ENCODE results near the gene LRRC7. TPM values are rescaled to one million over a fixed set of nuclear protein-coding genes. Genes with fewer than 3 reads are reported as not detected.

LRRC7 gene
- total RNA-seq, 3 donors from 2014 or later: not detected

DNA sequence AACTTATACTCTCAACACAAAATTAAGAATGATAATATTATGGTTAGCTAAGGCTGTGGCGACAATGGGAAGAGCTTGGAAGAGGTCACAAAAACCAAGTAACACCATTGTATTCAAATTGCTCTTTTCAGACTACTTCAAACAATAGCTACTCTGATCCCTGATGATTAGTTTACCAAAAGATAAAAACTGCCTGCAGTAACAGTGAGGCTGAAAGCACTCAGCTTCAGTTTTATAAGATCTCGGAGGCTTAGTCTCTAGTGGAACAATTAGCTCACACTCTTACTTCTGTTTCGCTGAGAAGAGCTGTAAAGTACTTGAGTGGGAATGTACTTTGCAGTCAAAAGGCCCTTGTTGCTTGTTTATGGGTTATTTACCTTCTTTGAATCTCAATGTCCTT lies 278.5 kb downstream of the LRRC7 start:
- no peak for DNase-seq (ENCODE audit: low spot score in 2 of 2)
- intact Hi-C loops (cut with DNase I; ENCODE audit: low total_unique reads): no loop called here
- Histone ChIP-seq H3K4me3 (no peak overlapping the region), H3K27ac (no peak overlapping the region), H3K36me3 (no peaks in the 10 kb centered on the region), H3K4me1 (no peaks in the 10 kb centered on the region), H3K27me3 (no peaks in the 10 kb centered on the region), H3K9me3 (no peaks in the 10 kb centered on the region)
- TF ChIP-seq, protein P1, sequence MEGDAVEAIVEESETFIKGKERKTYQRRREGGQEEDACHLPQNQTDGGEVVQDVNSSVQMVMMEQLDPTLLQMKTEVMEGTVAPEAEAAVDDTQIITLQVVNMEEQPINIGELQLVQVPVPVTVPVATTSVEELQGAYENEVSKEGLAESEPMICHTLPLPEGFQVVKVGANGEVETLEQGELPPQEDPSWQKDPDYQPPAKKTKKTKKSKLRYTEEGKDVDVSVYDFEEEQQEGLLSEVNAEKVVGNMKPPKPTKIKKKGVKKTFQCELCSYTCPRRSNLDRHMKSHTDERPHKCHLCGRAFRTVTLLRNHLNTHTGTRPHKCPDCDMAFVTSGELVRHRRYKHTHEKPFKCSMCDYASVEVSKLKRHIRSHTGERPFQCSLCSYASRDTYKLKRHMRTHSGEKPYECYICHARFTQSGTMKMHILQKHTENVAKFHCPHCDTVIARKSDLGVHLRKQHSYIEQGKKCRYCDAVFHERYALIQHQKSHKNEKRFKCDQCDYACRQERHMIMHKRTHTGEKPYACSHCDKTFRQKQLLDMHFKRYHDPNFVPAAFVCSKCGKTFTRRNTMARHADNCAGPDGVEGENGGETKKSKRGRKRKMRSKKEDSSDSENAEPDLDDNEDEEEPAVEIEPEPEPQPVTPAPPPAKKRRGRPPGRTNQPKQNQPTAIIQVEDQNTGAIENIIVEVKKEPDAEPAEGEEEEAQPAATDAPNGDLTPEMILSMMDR (IDR thresholded peaks at IDR 0.05): no peak
- no peak for TF ChIP-seq POLR2AphosphoS5 (IDR thresholded peaks at IDR 0.05)
- no peak for TF ChIP-seq POLR2A (IDR thresholded peaks at IDR 0.05)

DNA sequence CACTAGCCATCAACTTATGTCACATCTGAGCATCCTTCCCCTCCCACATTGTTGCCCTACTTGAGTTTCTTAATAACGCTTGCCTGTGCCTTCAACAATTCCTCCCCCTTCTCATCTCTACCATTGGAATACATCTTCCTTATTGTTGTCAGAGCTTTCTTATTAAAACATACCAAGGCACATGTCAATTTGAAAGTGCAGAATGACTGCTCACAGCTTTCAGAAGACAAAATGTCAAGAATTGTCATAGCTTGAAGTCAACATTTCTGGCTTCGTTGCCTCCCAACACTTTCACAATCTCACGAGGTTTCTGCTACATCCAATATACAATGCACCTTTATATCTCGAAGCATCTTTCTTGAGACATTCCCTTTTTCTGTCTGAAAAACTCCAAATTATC lies 279.9 kb downstream of the LRRC7 start:
- Histone ChIP-seq H3K9me3 (no peaks in the 10 kb centered on the region), H3K36me3 (no peaks in the 10 kb centered on the region), H3K27me3 (no peaks in the 10 kb centered on the region), H3K4me3 (no peak overlapping the region), H3K4me1 (no peaks in the 10 kb centered on the region), H3K27ac (no peak overlapping the region)
- intact Hi-C loops (cut with DNase I; ENCODE audit: low total_unique reads): no loop called here
- no peak for DNase-seq (ENCODE audit: low spot score in 2 of 2)
- TF ChIP-seq, protein P1 (IDR thresholded peaks at IDR 0.05): no peak
- TF ChIP-seq POLR2AphosphoS5 (IDR thresholded peaks at IDR 0.05) (no peak), POLR2A (IDR thresholded peaks at IDR 0.05) (no peak)

DNA sequence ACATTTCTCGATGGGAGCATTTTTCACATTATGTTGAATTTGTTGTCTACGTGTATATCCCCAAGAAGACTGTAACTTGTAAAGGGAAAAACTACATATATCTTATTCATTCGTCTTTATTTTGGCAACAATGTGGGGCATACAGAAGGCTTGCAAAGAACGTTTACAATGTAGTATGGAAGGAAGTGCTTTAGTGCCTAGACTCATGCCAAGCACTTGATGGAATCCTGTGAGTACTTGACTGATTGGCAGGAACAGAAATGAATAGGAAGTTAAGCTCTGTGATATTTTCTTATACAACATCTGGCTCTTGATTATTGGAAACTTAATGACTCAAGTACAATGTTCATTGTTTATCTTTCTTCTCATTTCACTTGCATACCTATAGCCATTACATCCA lies 284.4 kb downstream of the LRRC7 start:
- Histone ChIP-seq H3K36me3 (no peaks in the 10 kb centered on the region), H3K4me3 (no peak overlapping the region), H3K27ac (no peak overlapping the region), H3K9me3 (no peaks in the 10 kb centered on the region), H3K27me3 (no peaks in the 10 kb centered on the region), H3K4me1 (no peaks in the 10 kb centered on the region)
- DNase-seq (ENCODE audit: low spot score in 2 of 2): no peak
- TF ChIP-seq POLR2AphosphoS5 (IDR thresholded peaks at IDR 0.05) (no peak), POLR2A (IDR thresholded peaks at IDR 0.05) (no peak)
- TF ChIP-seq, protein P1 (IDR thresholded peaks at IDR 0.05): no peak
- intact Hi-C loops (cut with DNase I; ENCODE audit: low total_unique reads): no loop called here

DNA sequence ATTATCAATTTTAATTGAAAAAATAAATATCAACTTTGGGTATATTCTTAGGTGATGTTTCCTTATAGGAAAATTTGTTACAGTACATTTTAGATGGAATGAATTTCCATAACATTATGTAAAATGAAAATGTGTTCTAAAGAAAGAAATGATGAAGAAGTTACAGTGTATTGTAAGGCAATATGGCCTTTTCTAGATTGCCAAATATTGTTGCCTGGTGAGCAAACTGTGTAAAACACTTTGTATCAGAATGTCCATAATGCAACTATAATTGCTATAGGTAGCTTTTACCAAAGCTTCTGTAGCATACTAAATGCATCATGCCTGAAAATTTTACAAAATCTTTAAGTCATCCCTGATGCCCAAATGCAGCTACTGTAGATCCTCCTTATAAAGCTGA lies 285.0 kb downstream of the LRRC7 start:
- Histone ChIP-seq H3K4me1 (no peaks in the 10 kb centered on the region), H3K9me3 (no peaks in the 10 kb centered on the region), H3K4me3 (no peak overlapping the region), H3K36me3 (no peaks in the 10 kb centered on the region), H3K27ac (no peak overlapping the region), H3K27me3 (no peaks in the 10 kb centered on the region)
- intact Hi-C loops (cut with DNase I; ENCODE audit: low total_unique reads): no loop called here
- DNase-seq (ENCODE audit: low spot score in 2 of 2): no peak
- TF ChIP-seq POLR2A (IDR thresholded peaks at IDR 0.05): no peak
- TF ChIP-seq, protein P1 (IDR thresholded peaks at IDR 0.05): no peak
- TF ChIP-seq POLR2AphosphoS5 (IDR thresholded peaks at IDR 0.05): no peak

DNA sequence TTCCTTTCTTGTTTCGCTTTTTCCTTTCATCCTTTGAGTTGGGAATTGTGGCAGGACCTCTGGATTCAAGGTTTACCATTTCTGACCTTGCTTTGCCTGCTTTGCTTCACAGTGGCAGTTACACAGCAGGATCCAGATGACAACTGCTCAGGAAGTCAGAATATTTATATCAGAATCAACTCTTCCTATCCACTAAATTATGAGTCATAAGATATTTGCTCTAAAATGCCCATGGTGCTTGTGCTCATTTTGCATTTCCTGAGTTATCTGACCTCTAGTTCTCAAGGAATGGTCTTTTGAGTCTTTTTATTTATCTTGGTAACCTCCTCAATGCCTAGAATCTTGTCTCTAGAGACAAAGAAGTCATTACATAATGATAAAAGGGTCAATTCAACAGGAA lies 290.8 kb downstream of the LRRC7 start:
- TF ChIP-seq POLR2AphosphoS5 (IDR thresholded peaks at IDR 0.05) (no peak), POLR2A (IDR thresholded peaks at IDR 0.05) (no peak)
- TF ChIP-seq, protein P1 (IDR thresholded peaks at IDR 0.05): no peak
- intact Hi-C loops (cut with DNase I; ENCODE audit: low total_unique reads): no loop called here
- H3K27ac ChIP-seq: no peak overlapping the region
- DNase-seq (ENCODE audit: low spot score in 2 of 2): no peak
- H3K36me3 ChIP-seq: no peaks in the 10 kb centered on the region
- H3K9me3 ChIP-seq: no peaks in the 10 kb centered on the region
- H3K4me3 ChIP-seq: no peak overlapping the region
- H3K27me3 ChIP-seq: no peaks in the 10 kb centered on the region
- H3K4me1 ChIP-seq: no peaks in the 10 kb centered on the region

Measured in breast epithelium (tissue), 4 donors.